GM13976 (cell line): ENCODE results near the gene VPS37B.

Experiments used
- DNase-seq: peaks from one replicate; pipeline ENCODE4 v3.0.0; 2012; ENCODE audit warnings: low spot score
- CTCF ChIP-seq: IDR thresholded peaks from 2 replicates; pipeline ENCODE4 v1.5.1; 2012; ENCODE audit warnings: borderline replicate concordance, mild to moderate bottlenecking; ENCODE audit not compliant: insufficient read depth; ENCODE audit errors: extremely low read depth, missing control alignments, control extremely low read depth
- in situ Hi-C: fragments of 300-500 bp; cut with MboI; formaldehyde crosslinking; loops from one replicate; pipeline ENCODE4 v1.12.0; 2022; ENCODE audit warnings: low sequenced_read_pairs, mixed read lengths, inconsistent platforms; ENCODE audit not compliant: unreplicated experiment

The VPS37B gene

GRCh38 chr12:122858591-122859302, 37.2 kb downstream of the VPS37B start:
- DNase-seq, result no peak
- in situ Hi-C loops, result loop anchor here (5.0 to 25.0 kb wide), 2 partner anchors 94 to 379 kb away; partner anchors contain the start of genes MPHOSPH9 and MTRFR
- no peak for TF ChIP-seq CTCF

GRCh38 chr12:122858171-122858570, 37.8 kb downstream of the VPS37B start:
- in situ Hi-C loops, result loop anchor here (5.0 to 25.0 kb wide), 2 partner anchors 94 to 379 kb away; partner anchors contain the start of genes MPHOSPH9 and MTRFR
- TF ChIP-seq CTCF, result no peak
- DNase-seq, result no peak

GRCh38 chr12:122856999-122857671, 38.8 kb downstream of the VPS37B start:
- DNase-seq, result no peak
- in situ Hi-C loops, result loop anchor here (5.0 to 25.0 kb wide), 2 partner anchors 95 to 380 kb away; partner anchors contain the start of genes MPHOSPH9 and MTRFR
- no peak for TF ChIP-seq CTCF

- no peak for TF ChIP-seq CTCF
- DNase-seq, result no peak
- in situ Hi-C loops, result loop anchor here (5.0 to 25.0 kb wide), 2 partner anchors 96 to 381 kb away; partner anchors contain the start of genes MPHOSPH9 and MTRFR
Observed at GRCh38 chr12:122855928-122856831, 39.7 kb downstream of the VPS37B start.

- in situ Hi-C loops, result loop anchor here (5.0 to 25.0 kb wide), 2 partner anchors 97 to 382 kb away; partner anchors contain the start of genes MPHOSPH9 and MTRFR
- no peak for DNase-seq
Observed at GRCh38 chr12:122855071-122855829, 40.7 kb downstream of the VPS37B start.

More at GRCh38 chr12:122855071-122855829, 40.7 kb downstream of the VPS37B start:
- TF ChIP-seq CTCF, result no peak
